Heart left ventricle (tissue), 16 donors: ENCODE data around the gene WNK2. TPM values are rescaled to one million over a fixed set of nuclear protein-coding genes. Genes with fewer than 3 reads are reported as not detected.

Experiments
- ATAC-seq, 4 donors: fragments of 200-7000 bp; cut with Tn5 transposase; one replicate each; pipeline ENCODE4 v1.9.1; 2020 to 2022; ENCODE audit warnings: moderate library complexity in 4 of 4, mild to moderate bottlenecking in 3 of 4, moderate number of reproducible peaks in 1 of 4
- DNase-seq, 5 donors: peaks; one replicate each; pipeline ENCODE4 v3.0.0-alpha.2; 2020
- H3K27ac ChIP-seq, 12 donors: fragments of 200-600 bp; sonication (generic) in 4 of 12; one replicate each; pipeline versions ENCODE4 v1.5.0 to v1.8.0; 2016 to 2022; ENCODE audit warnings: mild to moderate bottlenecking in 2 of 12
- H3K27me3 ChIP-seq, 9 donors: fragments of 200-600 bp; sonication (generic) in 2 of 9; one replicate each; pipeline versions ENCODE4 v1.5.1 to v1.8.0; 2016 to 2022; ENCODE audit warnings: mild to moderate bottlenecking in 3 of 9
- H3K36me3 ChIP-seq, 9 donors: fragments of 200-600 bp; sonication (generic) in 2 of 9; one replicate each; pipeline versions ENCODE4 v1.5.0 to v1.8.0; 2018 to 2022; ENCODE audit warnings: mild to moderate bottlenecking in 2 of 9
- H3K4me1 ChIP-seq, 12 donors: fragments of 200-600 bp; sonication (generic) in 4 of 12; one replicate each; pipeline versions ENCODE4 v1.5.0 to v1.8.0; 2016 to 2022; ENCODE audit warnings: mild to moderate bottlenecking in 3 of 12
- H3K4me3 ChIP-seq, 12 donors: fragments of 200-600 bp; sonication (generic) in 4 of 12; one replicate each; pipeline versions ENCODE4 v1.5.0 to v1.8.0; 2017 to 2022; ENCODE audit warnings: mild to moderate bottlenecking in 9 of 12, moderate library complexity in 4 of 12
- H3K9me3 ChIP-seq, 12 donors: fragments of 200-600 bp; sonication (generic) in 4 of 12; one replicate each; pipeline versions ENCODE4 v1.5.0 to v1.8.0; 2016 to 2022; ENCODE audit warnings: mild to moderate bottlenecking in 1 of 12
- POLR2A ChIP-seq, 2 donors: fragments of 450-650 bp; IDR thresholded peaks; one replicate each; pipeline ENCODE4 v1.6.1; 2017; ENCODE audit warnings: antibody characterized with exemption in 2 of 2, mild to moderate bottlenecking in 2 of 2, moderate library complexity in 2 of 2
- WGBS, 4 donors: extraction: QIAGEN DNeasy Blood & Tissue Kit in 2 of 4; methylation state at CpG; one replicate each; pipeline versions ENCODE4 v1.1.5 to v1.1.7; 2013 to 2018; 5-methylcytosine and 5-hydroxymethylcytosine counted together
- intact Hi-C, 10 donors: fragments of 100-400 bp; cut with DNase I; formaldehyde crosslinking; loops; one replicate each; pipeline versions ENCODE4 v1.11.1 to v1.14.2; 2022
- polyA plus RNA-seq, 2 donors: library from polyadenylated mRNA; stranded (reverse); fragments of 200-250 nt; gene quantifications; one replicate each; pipeline ENCODE4 v1.2.3, GENCODE V29; 2013
- total RNA-seq, 9 donors: library from RNA; depleted of rRNA in 2 of 9; stranded (reverse); fragments of >200 nt in 2 of 9; fragmentation: NEBNext Ultra II Directional in 3 of 9; extraction: Animal tissue kit (Norgen Biotek cat#: 25700) in 3 of 9; gene quantifications; one replicate each; pipeline versions ENCODE4 v1.1.0 to v1.2.4, GENCODE V29; 2016 to 2023
- TF ChIP-seq, protein P1 (sequence below), 12 donors: fragments of 200-600 bp; sonication (generic) in 4 of 12; IDR thresholded peaks; one replicate each; pipeline versions ENCODE4 v1.5.0 to v1.8.0; 2018 to 2022; ENCODE audit warnings: antibody characterized with exemption in 12 of 12, mild to moderate bottlenecking in 5 of 12
- donor health status: ischemic (EF 13 %, LVEDD 7.1; RV severe dilation, severe dysfunction).
- donor health status: healthy with polysubstance abuse.
- donor health status: DM: no; HTN: yes; CAD: no.
- donor health status: DM: no; HTN: no; CAD: no.
- donor health status: ischemic (EF 25% LVEDD 6.9; RV normal size, moderate dysfunction).
- donor health status: ischemic (EF 25% LVEDD 5.7; RV mildly dilated, moderate dysfunction).
- donor health status: healthy.
- donor health status: DM: yes; HTN: yes; CAD: no.
- donor health status: ischemic (EF 35%, LVEDD 5.7; RV mildly dilated, moderate dysfunction).
- donor health status: nonischemic (EF 11% LVEDD 7.7; RV severe dilation, severe dysfunction).
- donor health status: DM: yes; HTN: yes; CAD: no.
- donor health status: PGD.
- donor health status: ischemic (EF 29% LVEDD 5.4; RV normal size, mild dysfunction).
- donor health status: nonischemic (EF 23%, LVEDD 6.1; RV moderate dilation, normal function).

The WNK2 gene
- total and polyA plus RNA-seq, 11 donors: 29.4 to 206 (median 112) TPM

DNA sequence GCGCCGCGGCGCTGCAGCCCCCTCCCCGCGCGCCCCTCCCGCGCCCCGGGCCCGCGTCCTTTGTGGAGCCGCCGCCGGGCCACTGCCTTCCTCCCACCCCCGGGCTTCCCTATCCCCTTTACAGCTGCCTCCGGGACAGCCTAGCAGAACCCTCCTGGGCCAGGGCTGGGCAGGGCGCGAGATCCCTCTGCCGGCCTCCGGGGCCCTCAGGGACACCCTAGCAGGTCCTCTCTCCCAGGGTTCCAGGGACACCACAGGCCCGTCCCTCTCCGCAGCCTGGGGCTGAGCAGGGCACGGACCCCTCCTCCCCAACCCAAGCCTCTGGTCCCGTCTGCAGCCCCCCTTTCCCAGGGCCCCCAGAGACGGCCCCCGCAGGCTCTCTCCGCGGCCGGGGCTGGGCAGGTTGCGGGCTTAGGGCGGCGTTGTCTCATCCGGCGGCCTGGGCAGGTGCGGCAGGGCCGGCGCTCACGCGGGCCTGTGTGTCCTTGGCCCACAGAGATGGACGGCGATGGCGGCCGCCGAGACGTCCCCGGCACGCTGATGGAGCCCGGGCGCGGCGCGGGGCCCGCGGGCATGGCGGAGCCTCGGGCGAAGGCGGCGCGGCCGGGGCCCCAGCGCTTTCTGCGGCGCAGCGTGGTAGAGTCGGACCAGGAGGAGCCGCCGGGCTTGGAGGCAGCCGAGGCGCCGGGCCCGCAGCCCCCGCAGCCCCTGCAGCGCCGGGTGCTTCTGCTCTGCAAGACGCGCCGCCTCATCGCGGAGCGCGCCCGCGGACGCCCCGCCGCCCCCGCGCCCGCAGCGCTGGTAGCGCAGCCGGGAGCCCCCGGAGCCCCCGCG is 710 bp downstream of the WNK2 start:
- intact Hi-C loops: loop anchor here in 1 of 10 donors (5.0 kb wide), 1 partner anchor 63 kb away; no protein-coding TSS in a partner anchor
- Histone ChIP-seq H3K27me3 (peaks cover 0 to 42% (median 0%) of the 10 kb centered on the region in 9 donors), H3K4me3 (peak overlapping the region; percentile 53 to 82 (median 61)), H3K9me3 (no peaks in the 10 kb centered on the region), H3K36me3 (no peaks in the 10 kb centered on the region), H3K4me1 (peaks cover 0 to 67% (median 19%) of the 10 kb centered on the region in 12 donors), H3K27ac (peak overlapping the region; percentile 49 to 98 (median 87))
- no peak for TF ChIP-seq POLR2A (IDR thresholded peaks at IDR 0.05)
- TF ChIP-seq, protein P1, sequence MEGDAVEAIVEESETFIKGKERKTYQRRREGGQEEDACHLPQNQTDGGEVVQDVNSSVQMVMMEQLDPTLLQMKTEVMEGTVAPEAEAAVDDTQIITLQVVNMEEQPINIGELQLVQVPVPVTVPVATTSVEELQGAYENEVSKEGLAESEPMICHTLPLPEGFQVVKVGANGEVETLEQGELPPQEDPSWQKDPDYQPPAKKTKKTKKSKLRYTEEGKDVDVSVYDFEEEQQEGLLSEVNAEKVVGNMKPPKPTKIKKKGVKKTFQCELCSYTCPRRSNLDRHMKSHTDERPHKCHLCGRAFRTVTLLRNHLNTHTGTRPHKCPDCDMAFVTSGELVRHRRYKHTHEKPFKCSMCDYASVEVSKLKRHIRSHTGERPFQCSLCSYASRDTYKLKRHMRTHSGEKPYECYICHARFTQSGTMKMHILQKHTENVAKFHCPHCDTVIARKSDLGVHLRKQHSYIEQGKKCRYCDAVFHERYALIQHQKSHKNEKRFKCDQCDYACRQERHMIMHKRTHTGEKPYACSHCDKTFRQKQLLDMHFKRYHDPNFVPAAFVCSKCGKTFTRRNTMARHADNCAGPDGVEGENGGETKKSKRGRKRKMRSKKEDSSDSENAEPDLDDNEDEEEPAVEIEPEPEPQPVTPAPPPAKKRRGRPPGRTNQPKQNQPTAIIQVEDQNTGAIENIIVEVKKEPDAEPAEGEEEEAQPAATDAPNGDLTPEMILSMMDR (IDR thresholded peaks at IDR 0.05): no peak
- WGBS, 4 donors: 1 to 2% (median 2%) methylated on average over 20 to 97 of the region's 97 CpGs
- ATAC-seq (peak in 2 of 4 donors; percentile 9), DNase-seq (peak in 2 of 5 donors; percentile 32 to 66)

DNA sequence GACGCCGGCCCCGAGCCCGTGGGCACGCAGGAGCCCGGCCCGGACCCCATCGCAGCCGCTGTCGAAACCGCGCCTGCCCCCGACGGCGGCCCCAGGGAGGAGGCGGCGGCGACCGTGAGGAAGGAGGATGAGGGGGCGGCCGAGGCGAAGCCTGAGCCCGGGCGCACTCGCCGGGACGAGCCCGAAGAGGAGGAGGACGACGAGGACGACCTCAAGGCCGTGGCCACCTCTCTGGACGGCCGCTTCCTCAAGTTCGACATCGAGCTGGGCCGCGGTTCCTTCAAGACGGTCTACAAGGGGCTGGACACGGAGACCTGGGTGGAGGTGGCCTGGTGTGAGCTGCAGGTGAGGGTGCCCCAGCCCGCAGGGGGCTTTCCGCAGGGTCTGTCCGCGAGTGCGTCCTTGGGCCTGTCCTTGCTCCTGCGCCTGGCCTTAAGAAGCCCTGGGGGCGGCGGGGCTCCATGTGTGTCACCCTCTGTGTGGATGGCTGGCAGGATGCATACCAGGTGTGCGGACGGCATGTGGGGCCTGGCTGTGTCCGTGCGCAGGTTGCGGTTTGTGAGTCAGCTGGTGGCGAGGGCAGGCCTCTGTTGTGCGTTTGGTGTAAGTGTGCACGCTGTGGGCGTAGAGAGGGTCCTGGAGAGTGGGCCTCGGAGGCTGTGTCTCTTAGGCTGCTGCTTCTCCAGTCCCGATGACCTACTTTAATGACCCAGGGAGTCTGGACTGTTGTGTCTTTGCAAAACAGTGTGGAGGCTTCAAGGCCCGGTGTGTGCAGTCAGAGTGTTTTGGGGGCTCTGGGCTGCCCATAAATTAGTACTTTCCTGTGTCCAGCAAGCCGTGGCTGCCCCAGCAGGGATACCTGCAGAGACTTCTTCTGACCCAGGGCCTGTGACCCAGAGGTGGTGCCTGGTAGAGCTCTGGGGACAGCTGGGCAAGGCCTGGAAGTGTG is 1.6 kb downstream of the WNK2 start:
- H3K36me3 ChIP-seq: no peaks in the 10 kb centered on the region
- WGBS, 4 donors: 32 to 51% (median 44%) methylated on average over 33 to 61 of the region's 61 CpGs
- peaks cover 3 to 76% (median 19%) of the 10 kb centered on the region in 12 donors for H3K4me1 ChIP-seq
- H3K27me3 ChIP-seq: peaks cover 0 to 42% (median 0%) of the 10 kb centered on the region in 9 donors
- DNase-seq: peak in 2 of 5 donors; percentile 29 to 57
- H3K9me3 ChIP-seq: no peaks in the 10 kb centered on the region
- intact Hi-C loops: loop anchor here in 1 of 10 donors (2.0 to 5.0 kb wide), 2 partner anchors 21 to 62 kb away; no protein-coding TSS in a partner anchor
- peak overlapping the region; percentile 62 to 98 (median 87) for H3K27ac ChIP-seq
- no peak for TF ChIP-seq POLR2A (IDR thresholded peaks at IDR 0.05)
- TF ChIP-seq, protein P1 (IDR thresholded peaks at IDR 0.05): no peak
- no peak for ATAC-seq
- H3K4me3 ChIP-seq: peak overlapping the region; percentile 29 to 82 (median 60)

- Histone ChIP-seq H3K9me3 (no peaks in the 10 kb centered on the region), H3K36me3 (no peaks in the 10 kb centered on the region), H3K4me1 (peaks cover 3 to 79% (median 19%) of the 10 kb centered on the region in 12 donors), H3K27ac (peak overlapping the region; percentile 62 to 98 (median 87)), H3K4me3 (peak overlapping the region in 11 of 12 donors; percentile 29 to 82 (median 60)), H3K27me3 (peaks cover 0 to 42% (median 0%) of the 10 kb centered on the region in 9 donors)
- WGBS, 4 donors: 33 to 52% (median 50%) methylated on average over 10 to 16 of the region's 16 CpGs
- intact Hi-C loops: loop anchor here in 1 of 10 donors (2.0 to 5.0 kb wide), 2 partner anchors 20 to 61 kb away; no protein-coding TSS in a partner anchor
- no peak for TF ChIP-seq POLR2A (IDR thresholded peaks at IDR 0.05)
- TF ChIP-seq, protein P1 (IDR thresholded peaks at IDR 0.05): no peak
- ATAC-seq: peak in 2 of 4 donors; percentile 8 to 12
- DNase-seq: peak in 2 of 5 donors; percentile 28 to 39
These were observed 2.4 kb downstream of the WNK2 start for GRCh38 chr9:93186215-93186945.
